GM23338 (cell line): ENCODE results near the gene WNT7A.

Experiments
- CREB1 ChIP-seq: fragments of 250-450 bp; sonication (Bioruptor Pico); IDR thresholded peaks from 2 replicates; pipeline ENCODE4 v1.5.0; 2020; ENCODE audit warnings: low read depth, mild to moderate bottlenecking, moderate library complexity
- EZH2 ChIP-seq: fragments of 200-600 bp; sonication (generic); IDR thresholded peaks from one replicate; pipeline ENCODE4 v1.8.0; 2017; ENCODE audit warnings: antibody characterized with exemption, mild to moderate bottlenecking, low read depth; ENCODE audit not compliant: unreplicated experiment
- POLR2AphosphoS5 ChIP-seq: IDR thresholded peaks from 2 replicates; pipeline ENCODE4 v1.6.1; 2016; ENCODE audit warnings: antibody characterized with exemption, low read depth
- ZNF114 ChIP-seq: fragments of 250-450 bp; sonication (Bioruptor Pico); IDR thresholded peaks from 2 replicates; pipeline ENCODE4 v1.5.0; 2020; ENCODE audit warnings: mild to moderate bottlenecking, moderate library complexity
- ZNF331 ChIP-seq: fragments of 250-450 bp; sonication (Bioruptor Pico); IDR thresholded peaks from 2 replicates; pipeline ENCODE4 v1.5.0; 2020; ENCODE audit warnings: low read depth, mild to moderate bottlenecking, moderate library complexity
- TF ChIP-seq, protein P1 (sequence below), 2 experiments: fragments of 200-600 bp in 1 of 2; sonication (generic) in 1 of 2; conservative IDR thresholded peaks; 2 replicates each; pipeline versions ENCODE4 v1.5.1 to v1.6.1; 2016 to 2017; ENCODE audit warnings: antibody characterized with exemption in 2 of 2, low read depth in 2 of 2, mild to moderate bottlenecking in 2 of 2, moderate library complexity in 1 of 2
- TF ChIP-seq, protein P2 (sequence below): IDR thresholded peaks from one replicate; pipeline ENCODE4 v1.6.1; 2018; ENCODE audit warnings: antibody characterized with exemption; ENCODE audit not compliant: unreplicated experiment
- TF ChIP-seq, protein P3 (sequence below): IDR thresholded peaks from 2 replicates; pipeline ENCODE4 v1.6.1; 2016; ENCODE audit warnings: antibody characterized with exemption

DNA sequence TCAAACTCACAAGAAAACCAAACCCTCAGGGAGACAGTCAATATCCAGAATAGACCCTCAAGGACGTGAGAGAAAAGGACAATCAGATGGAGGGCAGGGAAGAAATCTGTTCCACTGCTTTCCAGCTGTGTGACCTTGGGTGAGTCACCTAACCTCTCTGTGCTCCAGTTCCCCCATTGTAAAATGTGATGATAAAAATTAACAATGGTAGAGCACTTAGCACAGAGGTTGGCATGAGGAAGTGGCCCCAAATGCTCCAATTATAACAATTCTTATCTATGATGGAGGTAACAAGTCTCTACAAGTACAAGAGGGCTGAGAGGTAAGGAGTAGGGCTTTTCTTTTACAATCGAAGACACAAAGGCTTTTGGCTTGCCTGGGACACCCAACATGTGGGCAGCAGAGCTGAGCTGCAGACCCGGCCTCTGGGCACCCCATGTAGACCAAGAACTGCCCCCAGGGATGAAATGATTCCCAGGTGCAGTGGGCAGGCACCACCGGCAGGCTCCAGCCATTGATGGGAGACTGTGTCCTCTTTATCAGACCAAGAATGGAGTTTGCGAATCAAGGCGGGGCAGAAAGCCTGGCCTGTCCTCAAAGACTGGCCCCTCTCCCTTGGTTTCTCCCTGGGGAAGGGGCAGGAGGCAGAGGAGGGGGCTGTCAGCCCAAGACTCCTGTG, 22.0 kb downstream of the WNT7A start:
- TF ChIP-seq, protein P1, sequence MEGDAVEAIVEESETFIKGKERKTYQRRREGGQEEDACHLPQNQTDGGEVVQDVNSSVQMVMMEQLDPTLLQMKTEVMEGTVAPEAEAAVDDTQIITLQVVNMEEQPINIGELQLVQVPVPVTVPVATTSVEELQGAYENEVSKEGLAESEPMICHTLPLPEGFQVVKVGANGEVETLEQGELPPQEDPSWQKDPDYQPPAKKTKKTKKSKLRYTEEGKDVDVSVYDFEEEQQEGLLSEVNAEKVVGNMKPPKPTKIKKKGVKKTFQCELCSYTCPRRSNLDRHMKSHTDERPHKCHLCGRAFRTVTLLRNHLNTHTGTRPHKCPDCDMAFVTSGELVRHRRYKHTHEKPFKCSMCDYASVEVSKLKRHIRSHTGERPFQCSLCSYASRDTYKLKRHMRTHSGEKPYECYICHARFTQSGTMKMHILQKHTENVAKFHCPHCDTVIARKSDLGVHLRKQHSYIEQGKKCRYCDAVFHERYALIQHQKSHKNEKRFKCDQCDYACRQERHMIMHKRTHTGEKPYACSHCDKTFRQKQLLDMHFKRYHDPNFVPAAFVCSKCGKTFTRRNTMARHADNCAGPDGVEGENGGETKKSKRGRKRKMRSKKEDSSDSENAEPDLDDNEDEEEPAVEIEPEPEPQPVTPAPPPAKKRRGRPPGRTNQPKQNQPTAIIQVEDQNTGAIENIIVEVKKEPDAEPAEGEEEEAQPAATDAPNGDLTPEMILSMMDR (conservative IDR thresholded peaks at IDR 0.05; ENCODE audit: low read depth in 2 of 2), result no peak
- TF ChIP-seq ZNF331 (CRISPR knock-in tag) (no peak), POLR2AphosphoS5 (no peak), ZNF114 (CRISPR knock-in tag) (no peak), EZH2 (no peak), CREB1 (CRISPR knock-in tag) (no peak)
- TF ChIP-seq, protein P2, sequence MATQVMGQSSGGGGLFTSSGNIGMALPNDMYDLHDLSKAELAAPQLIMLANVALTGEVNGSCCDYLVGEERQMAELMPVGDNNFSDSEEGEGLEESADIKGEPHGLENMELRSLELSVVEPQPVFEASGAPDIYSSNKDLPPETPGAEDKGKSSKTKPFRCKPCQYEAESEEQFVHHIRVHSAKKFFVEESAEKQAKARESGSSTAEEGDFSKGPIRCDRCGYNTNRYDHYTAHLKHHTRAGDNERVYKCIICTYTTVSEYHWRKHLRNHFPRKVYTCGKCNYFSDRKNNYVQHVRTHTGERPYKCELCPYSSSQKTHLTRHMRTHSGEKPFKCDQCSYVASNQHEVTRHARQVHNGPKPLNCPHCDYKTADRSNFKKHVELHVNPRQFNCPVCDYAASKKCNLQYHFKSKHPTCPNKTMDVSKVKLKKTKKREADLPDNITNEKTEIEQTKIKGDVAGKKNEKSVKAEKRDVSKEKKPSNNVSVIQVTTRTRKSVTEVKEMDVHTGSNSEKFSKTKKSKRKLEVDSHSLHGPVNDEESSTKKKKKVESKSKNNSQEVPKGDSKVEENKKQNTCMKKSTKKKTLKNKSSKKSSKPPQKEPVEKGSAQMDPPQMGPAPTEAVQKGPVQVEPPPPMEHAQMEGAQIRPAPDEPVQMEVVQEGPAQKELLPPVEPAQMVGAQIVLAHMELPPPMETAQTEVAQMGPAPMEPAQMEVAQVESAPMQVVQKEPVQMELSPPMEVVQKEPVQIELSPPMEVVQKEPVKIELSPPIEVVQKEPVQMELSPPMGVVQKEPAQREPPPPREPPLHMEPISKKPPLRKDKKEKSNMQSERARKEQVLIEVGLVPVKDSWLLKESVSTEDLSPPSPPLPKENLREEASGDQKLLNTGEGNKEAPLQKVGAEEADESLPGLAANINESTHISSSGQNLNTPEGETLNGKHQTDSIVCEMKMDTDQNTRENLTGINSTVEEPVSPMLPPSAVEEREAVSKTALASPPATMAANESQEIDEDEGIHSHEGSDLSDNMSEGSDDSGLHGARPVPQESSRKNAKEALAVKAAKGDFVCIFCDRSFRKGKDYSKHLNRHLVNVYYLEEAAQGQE, result no peak
- TF ChIP-seq, protein P3, sequence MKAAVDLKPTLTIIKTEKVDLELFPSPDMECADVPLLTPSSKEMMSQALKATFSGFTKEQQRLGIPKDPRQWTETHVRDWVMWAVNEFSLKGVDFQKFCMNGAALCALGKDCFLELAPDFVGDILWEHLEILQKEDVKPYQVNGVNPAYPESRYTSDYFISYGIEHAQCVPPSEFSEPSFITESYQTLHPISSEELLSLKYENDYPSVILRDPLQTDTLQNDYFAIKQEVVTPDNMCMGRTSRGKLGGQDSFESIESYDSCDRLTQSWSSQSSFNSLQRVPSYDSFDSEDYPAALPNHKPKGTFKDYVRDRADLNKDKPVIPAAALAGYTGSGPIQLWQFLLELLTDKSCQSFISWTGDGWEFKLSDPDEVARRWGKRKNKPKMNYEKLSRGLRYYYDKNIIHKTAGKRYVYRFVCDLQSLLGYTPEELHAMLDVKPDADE, result no peak
